ENCODE data around the gene NAT10.

DNA sequence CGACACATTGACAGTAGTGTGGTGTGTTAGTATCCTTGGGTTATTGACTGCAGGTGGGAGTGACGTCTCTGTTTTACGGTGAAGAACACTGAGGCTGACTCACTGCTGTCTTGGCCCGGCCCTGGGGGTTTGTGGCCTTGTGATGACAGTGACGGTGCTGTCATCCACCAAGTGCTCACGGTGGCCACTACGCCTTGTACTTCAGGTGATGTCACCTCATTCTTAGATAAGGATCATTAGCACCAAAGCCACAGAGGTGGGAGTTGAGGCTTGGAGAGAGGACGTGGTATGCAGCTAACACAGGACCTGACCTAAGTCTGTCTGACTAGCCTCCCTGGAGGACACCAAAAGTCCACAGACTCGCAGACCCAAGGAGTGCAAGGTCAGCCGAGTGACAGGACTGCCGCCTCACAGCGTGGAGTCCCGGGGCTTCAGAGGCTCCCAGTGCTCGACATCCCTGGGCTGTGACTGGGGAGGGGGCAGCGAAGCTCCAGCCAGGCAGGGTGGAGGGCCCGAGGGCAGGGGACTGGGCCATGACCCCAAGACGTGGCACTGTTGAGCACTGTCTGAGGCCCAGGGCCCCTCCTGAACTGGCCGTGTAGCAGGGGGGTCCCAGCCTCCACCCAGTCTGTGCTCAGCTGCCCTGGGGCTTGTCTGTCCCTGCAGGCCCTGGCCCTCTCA, 56.5 kb downstream of the NAT10 start:
- TF ChIP-seq, protein P1, sequence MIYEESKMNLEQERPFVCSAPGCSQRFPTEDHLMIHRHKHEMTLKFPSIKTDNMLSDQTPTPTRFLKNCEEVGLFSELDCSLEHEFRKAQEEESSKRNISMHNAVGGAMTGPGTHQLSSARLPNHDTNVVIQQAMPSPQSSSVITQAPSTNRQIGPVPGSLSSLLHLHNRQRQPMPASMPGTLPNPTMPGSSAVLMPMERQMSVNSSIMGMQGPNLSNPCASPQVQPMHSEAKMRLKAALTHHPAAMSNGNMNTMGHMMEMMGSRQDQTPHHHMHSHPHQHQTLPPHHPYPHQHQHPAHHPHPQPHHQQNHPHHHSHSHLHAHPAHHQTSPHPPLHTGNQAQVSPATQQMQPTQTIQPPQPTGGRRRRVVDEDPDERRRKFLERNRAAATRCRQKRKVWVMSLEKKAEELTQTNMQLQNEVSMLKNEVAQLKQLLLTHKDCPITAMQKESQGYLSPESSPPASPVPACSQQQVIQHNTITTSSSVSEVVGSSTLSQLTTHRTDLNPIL (CRISPR knock-in tag; IDR thresholded peaks at IDR 0.05; ENCODE audit: low read depth): no peak
- TF ChIP-seq ARNTL (CRISPR knock-in tag; IDR thresholded peaks at IDR 0.05; ENCODE audit: borderline replicate concordance, low read depth) (no peak), ZC3H10 (CRISPR knock-in tag; IDR thresholded peaks at IDR 0.05) (no peak)
- TF ChIP-seq, protein P2, sequence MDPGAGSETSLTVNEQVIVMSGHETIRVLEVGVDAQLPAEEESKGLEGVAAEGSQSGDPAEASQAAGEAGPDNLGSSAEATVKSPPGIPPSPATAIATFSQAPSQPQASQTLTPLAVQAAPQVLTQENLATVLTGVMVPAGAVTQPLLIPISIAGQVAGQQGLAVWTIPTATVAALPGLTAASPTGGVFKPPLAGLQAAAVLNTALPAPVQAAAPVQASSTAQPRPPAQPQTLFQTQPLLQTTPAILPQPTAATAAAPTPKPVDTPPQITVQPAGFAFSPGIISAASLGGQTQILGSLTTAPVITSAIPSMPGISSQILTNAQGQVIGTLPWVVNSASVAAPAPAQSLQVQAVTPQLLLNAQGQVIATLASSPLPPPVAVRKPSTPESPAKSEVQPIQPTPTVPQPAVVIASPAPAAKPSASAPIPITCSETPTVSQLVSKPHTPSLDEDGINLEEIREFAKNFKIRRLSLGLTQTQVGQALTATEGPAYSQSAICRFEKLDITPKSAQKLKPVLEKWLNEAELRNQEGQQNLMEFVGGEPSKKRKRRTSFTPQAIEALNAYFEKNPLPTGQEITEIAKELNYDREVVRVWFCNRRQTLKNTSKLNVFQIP (CRISPR knock-in tag; IDR thresholded peaks at IDR 0.05; ENCODE audit: borderline replicate concordance, low read depth): no peak
- TF ChIP-seq, protein P3, sequence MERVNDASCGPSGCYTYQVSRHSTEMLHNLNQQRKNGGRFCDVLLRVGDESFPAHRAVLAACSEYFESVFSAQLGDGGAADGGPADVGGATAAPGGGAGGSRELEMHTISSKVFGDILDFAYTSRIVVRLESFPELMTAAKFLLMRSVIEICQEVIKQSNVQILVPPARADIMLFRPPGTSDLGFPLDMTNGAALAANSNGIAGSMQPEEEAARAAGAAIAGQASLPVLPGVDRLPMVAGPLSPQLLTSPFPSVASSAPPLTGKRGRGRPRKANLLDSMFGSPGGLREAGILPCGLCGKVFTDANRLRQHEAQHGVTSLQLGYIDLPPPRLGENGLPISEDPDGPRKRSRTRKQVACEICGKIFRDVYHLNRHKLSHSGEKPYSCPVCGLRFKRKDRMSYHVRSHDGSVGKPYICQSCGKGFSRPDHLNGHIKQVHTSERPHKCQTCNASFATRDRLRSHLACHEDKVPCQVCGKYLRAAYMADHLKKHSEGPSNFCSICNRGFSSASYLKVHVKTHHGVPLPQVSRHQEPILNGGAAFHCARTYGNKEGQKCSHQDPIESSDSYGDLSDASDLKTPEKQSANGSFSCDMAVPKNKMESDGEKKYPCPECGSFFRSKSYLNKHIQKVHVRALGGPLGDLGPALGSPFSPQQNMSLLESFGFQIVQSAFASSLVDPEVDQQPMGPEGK (CRISPR knock-in tag; IDR thresholded peaks at IDR 0.05; ENCODE audit: borderline replicate concordance): no peak
